Cardiac fibroblast (primary cell): ENCODE measurements around the gene TMEM86A.

Experiments used
- DNase-seq, 2 donors: peaks; one replicate each; pipeline versions ENCODE4 v3.0.0 to v3.0.0-alpha.2; 2010; ENCODE audit warnings: low read depth in 2 of 2
- H3K4me3 ChIP-seq, 2 donors: replicated peaks in 1 of 2; 1 replicate in 1 of 2; 2 replicates in 1 of 2; pipeline ENCODE4 v1.5.1; 2011; ENCODE audit warnings: low read depth in 2 of 2, low read length in 2 of 2, mild to moderate bottlenecking in 2 of 2, moderate library complexity in 1 of 2
- TF ChIP-seq, protein P1 (sequence below): IDR thresholded peaks from one replicate; pipeline ENCODE4 v1.5.1; 2011; ENCODE audit warnings: low read depth, mild to moderate bottlenecking, low read length, inconsistent platforms

The TMEM86A gene

DNA sequence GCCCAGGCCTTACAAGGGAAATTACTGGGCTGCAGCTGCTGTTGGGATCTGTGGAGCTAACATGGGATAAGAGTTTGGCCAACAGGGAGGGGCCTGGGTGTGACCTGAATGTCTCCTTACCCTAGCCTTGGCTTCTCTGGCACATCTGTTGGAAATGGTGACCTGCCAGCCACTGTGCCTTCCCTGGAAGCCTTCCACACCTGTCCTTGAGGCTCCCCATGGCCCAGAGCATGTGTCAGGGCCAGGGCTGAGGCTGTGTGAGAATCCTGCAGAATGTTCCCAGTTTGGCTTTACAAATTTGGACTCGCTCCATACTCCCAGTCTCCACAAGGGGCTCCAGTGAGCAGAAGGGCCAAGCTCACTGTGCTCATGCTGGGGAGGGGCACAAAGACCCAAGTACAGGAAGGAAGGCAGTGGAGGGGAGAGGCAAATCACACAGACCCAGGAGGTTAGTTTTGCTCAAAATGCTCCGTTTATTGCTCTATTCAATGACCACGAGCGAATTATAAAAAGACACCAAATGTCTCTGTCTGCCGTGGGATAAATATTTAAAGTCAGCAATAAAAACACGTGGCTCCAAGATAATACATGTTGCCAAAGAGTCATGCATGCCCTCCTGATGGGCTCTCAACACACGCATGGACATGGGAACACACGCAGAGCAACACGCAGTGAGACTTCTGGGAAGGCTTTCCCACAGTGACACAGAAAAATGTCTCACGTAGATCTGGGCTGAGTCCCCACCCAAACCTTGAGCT, 29.1 kb downstream of the TMEM86A start:
- no peak overlapping the region for H3K4me3 ChIP-seq
- peak; percentile 32 to 34 for DNase-seq
- TF ChIP-seq, protein P1, sequence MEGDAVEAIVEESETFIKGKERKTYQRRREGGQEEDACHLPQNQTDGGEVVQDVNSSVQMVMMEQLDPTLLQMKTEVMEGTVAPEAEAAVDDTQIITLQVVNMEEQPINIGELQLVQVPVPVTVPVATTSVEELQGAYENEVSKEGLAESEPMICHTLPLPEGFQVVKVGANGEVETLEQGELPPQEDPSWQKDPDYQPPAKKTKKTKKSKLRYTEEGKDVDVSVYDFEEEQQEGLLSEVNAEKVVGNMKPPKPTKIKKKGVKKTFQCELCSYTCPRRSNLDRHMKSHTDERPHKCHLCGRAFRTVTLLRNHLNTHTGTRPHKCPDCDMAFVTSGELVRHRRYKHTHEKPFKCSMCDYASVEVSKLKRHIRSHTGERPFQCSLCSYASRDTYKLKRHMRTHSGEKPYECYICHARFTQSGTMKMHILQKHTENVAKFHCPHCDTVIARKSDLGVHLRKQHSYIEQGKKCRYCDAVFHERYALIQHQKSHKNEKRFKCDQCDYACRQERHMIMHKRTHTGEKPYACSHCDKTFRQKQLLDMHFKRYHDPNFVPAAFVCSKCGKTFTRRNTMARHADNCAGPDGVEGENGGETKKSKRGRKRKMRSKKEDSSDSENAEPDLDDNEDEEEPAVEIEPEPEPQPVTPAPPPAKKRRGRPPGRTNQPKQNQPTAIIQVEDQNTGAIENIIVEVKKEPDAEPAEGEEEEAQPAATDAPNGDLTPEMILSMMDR, result peak; percentile 85

DNA sequence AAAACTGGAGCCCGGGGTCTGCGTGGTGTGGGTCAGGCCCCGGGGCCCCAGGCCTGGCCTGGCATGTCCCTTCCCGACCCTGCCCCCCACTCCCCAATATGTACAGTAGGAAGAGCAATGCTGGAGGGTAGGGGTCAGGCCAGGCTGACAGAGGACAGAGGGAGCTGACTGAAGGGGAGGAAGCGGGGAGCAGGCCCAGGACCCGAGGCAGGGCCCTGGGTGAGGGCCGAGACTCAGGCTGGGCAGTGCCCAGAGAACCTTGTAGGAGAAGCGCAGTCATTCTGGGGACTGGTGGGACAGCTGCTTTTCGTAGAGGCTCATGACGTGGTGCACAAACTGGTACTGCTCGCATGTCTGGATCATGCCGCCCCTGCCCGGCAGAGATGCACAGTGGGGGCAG, 30.1 kb downstream of the TMEM86A start:
- DNase-seq, result no peak
- TF ChIP-seq, protein P1, result no peak
- no peak overlapping the region for H3K4me3 ChIP-seq

DNA sequence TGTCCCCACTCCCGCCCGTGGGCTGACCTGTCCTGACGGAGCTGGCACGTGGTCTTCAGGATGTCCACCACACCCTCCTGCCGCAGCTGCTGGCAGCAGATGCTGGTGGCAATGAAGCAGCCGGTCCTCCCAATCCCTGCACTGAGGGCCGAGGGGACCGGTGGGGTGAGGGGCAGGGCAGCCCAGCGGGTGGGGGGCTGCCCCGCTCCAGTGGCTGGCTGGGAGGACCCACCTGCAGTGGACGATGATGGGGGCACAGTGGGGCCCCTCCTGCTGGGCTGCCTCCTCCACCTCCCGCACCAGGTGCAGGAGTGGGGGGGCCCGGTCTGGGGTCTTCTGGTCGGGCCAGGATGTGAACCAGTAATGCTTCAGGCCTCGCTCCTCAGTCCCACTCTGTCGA, 30.8 kb downstream of the TMEM86A start:
- DNase-seq, result no peak
- TF ChIP-seq, protein P1, result no peak
- no peak overlapping the region for H3K4me3 ChIP-seq

DNA sequence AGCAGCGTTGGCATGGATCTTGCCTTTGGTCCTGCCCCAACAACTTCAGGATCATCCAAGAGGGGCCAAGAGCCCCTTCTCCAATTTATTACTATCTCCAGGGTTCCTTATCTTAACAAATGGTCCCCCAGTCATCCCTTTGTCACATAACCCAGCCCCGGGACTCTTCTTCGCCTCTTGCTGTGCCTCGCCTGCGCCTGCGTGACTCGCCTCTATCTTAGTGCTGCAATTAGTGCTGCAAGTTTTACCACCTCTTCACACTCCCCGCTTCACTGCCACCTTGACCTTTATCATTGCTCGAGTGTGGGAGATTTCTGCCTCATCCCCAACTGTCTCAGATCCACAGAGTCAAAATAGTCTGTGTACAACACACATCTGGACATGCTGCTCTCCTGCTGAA, 31.4 kb downstream of the TMEM86A start:
- DNase-seq, result no peak
- no peak overlapping the region for H3K4me3 ChIP-seq
- TF ChIP-seq, protein P1, result no peak

DNA sequence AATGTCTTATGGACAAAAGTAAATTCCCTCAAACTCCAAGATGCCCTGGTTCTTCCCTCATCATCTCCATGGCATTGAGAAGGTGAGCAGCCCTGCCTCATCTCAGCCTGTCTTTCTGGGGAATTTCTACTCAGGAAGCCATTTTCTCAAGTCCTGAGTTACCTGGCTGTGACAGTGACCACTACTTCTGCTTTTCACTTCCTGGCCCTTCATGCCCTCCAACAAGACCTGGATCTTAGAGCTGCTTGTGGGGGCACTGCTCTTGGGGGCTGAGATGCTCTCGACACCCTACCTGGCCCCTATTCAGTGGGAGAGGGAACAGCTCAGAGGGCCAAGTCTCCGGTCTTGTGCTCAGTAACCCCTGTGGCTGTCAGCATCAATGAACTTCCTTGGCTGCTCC, 32.9 kb downstream of the TMEM86A start:
- TF ChIP-seq, protein P1, result no peak
- H3K4me3 ChIP-seq, result no peak overlapping the region
- DNase-seq, result no peak

DNA sequence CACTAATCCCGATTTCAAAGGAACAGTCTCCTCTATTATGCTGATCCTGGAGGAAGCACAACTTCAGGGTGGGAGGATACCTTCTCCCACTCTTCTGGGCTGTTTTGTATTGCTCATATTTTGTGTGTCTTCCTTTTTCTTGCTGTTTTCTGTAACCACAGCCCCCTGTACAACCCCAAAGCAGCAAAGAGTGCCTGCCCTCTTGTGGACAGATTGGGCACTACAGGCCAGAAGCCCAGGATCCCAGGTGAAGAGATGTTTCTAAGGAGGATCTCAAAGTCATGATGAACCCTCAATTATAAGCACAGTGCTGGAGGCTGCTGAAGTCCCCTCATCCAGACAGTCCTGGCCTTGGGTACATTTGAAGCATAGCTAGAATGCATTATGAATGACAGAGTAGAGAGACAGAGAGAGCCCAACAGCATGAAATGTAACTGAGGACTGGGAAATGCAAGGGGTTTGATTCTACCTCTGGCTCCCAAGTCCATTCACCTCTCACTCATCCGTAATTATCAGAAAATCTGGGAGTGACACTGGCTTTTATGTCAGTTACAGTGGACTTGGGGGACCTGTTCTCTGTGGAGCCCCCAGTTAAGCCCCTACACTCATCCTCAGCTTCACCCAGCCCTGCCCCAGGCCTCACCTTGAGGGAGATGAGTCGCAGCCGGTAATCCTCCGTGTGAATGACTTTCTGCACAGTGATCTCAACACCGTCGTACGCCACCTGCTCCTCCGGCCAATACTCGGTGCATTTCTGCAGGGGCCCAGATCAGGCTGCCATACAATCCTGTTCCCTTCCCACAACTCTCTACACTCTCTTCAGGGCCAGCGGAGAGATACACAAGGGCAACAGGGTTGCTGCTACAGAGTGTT, 33.6 kb downstream of the TMEM86A start:
- TF ChIP-seq, protein P1, result peak; percentile 100
- peak; percentile 49 to 55 for DNase-seq
- no peak overlapping the region for H3K4me3 ChIP-seq
